Measurements from ENCODE around the gene HRH1.
A peak's percentile ranks its signal among the peaks of the same experiment; 100 is the strongest.

HRH1 gene

DNA sequence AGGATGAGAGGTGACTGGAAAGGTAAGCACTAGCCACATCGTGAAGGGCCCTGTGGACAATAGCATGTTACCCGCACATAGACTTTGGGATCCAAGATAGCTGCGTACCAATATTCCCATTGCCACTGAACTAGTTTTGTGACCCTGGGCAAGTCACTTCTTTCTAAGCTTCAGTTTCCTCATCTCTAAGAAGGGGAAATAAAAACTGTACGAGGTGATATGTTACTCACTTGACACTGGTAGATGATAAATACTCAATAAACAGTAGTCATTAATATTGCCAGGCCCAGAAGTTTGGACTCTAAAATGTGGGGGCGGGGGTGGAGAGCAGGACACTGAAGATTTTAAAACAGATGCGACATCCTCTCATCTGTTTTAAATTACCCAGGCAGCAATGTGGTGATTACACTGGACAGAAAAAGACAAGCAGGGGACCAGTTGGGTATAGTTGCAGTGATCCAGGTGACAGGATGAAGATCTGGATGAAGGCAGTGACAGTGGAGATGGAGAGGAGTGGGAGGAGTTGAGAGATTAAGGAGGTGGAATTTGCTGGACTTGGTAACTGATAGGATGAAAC is 120.4 kb downstream of the HRH1 start:
- H3K9ac ChIP-seq, result no peak overlapping the region
- H3K79me2 ChIP-seq (ENCODE audit: insufficient read depth, low read depth), result peaks cover 23% of the 10 kb centered on the region
- no peak overlapping the region for H2AFZ ChIP-seq (ENCODE audit: low read depth)
- H3K27me3 ChIP-seq (ENCODE audit: insufficient read depth, low read depth), result no peaks in the 10 kb centered on the region
- no peaks in the 10 kb centered on the region for H3K36me3 ChIP-seq (ENCODE audit: insufficient read depth)
- no peaks in the 10 kb centered on the region for H4K20me1 ChIP-seq (ENCODE audit: insufficient read depth)
- H3K4me1 ChIP-seq (ENCODE audit: low read depth, poor library complexity, severe bottlenecking), result peaks cover 6% of the 10 kb centered on the region
- H3K4me2 ChIP-seq, result no peak overlapping the region
- no peak overlapping the region for H3K4me3 ChIP-seq (IDR thresholded peaks at IDR 0.05; ENCODE audit: insufficient read depth, low read depth, low read length)
- no peak overlapping the region for H3K27ac ChIP-seq
- TF ChIP-seq, protein P1, sequence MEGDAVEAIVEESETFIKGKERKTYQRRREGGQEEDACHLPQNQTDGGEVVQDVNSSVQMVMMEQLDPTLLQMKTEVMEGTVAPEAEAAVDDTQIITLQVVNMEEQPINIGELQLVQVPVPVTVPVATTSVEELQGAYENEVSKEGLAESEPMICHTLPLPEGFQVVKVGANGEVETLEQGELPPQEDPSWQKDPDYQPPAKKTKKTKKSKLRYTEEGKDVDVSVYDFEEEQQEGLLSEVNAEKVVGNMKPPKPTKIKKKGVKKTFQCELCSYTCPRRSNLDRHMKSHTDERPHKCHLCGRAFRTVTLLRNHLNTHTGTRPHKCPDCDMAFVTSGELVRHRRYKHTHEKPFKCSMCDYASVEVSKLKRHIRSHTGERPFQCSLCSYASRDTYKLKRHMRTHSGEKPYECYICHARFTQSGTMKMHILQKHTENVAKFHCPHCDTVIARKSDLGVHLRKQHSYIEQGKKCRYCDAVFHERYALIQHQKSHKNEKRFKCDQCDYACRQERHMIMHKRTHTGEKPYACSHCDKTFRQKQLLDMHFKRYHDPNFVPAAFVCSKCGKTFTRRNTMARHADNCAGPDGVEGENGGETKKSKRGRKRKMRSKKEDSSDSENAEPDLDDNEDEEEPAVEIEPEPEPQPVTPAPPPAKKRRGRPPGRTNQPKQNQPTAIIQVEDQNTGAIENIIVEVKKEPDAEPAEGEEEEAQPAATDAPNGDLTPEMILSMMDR (conservative IDR thresholded peaks at IDR 0.05; ENCODE audit: low read depth, low read length), result no peak

DNA sequence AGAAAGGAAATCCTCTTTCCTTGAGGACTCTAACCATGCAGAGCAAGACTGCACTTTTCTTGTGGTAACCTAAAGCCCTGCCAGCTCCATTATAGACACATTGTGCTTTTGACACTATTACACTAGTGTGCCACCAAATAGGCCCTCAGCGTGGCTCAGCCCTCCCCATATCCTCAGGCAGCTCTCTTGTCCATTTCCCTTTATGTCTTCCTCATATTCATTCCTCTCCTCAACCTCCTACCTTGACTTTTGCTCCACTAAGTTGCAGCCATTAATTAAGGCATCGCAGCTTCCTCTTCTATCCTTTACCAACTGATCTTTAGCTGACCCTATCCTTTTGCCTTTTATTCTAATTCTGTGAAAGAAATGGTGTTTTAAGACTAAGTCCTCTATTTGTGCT is 121.6 kb downstream of the HRH1 start:
- peaks cover 12% of the 10 kb centered on the region for H3K4me1 ChIP-seq (ENCODE audit: low read depth, poor library complexity, severe bottlenecking)
- no peaks in the 10 kb centered on the region for H3K36me3 ChIP-seq (ENCODE audit: insufficient read depth)
- H3K9ac ChIP-seq, result no peak overlapping the region
- no peak overlapping the region for H3K4me3 ChIP-seq (IDR thresholded peaks at IDR 0.05; ENCODE audit: insufficient read depth, low read depth, low read length)
- no peak overlapping the region for H3K4me2 ChIP-seq
- H4K20me1 ChIP-seq (ENCODE audit: insufficient read depth), result no peaks in the 10 kb centered on the region
- no peak overlapping the region for H3K27ac ChIP-seq
- H2AFZ ChIP-seq (ENCODE audit: low read depth), result no peak overlapping the region
- TF ChIP-seq, protein P1 (conservative IDR thresholded peaks at IDR 0.05; ENCODE audit: low read depth, low read length), result no peak
- peaks cover 23% of the 10 kb centered on the region for H3K79me2 ChIP-seq (ENCODE audit: insufficient read depth, low read depth)
- no peaks in the 10 kb centered on the region for H3K27me3 ChIP-seq (ENCODE audit: insufficient read depth, low read depth)

DNA sequence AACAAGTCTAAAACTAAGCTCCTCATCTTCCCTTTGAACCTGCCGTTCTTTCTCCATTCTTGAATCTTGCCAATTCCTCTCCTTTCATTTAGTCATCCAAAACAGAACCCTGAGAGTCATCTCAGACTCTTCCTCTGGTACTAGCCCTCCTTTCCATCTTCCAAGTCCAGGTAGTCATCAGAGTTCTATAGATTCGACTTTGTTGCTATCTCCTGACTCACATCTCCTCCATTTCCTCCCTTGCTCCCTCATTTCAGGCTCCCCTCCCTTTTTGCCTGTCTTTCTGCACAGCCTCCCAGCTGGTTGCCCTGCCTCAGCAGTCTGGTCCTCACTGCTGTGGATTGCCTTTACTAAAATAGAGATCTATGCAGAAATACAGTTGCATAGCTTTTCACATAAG is 122.6 kb downstream of the HRH1 start:
- H3K27ac ChIP-seq, result no peak overlapping the region
- H3K27me3 ChIP-seq (ENCODE audit: insufficient read depth, low read depth), result no peaks in the 10 kb centered on the region
- no peak overlapping the region for H2AFZ ChIP-seq (ENCODE audit: low read depth)
- H3K4me2 ChIP-seq, result no peak overlapping the region
- H3K79me2 ChIP-seq (ENCODE audit: insufficient read depth, low read depth), result peaks cover 23% of the 10 kb centered on the region
- no peaks in the 10 kb centered on the region for H3K36me3 ChIP-seq (ENCODE audit: insufficient read depth)
- H3K4me1 ChIP-seq (ENCODE audit: low read depth, poor library complexity, severe bottlenecking), result peaks cover 22% of the 10 kb centered on the region
- no peak overlapping the region for H3K9ac ChIP-seq
- no peaks in the 10 kb centered on the region for H4K20me1 ChIP-seq (ENCODE audit: insufficient read depth)
- no peak overlapping the region for H3K4me3 ChIP-seq (IDR thresholded peaks at IDR 0.05; ENCODE audit: insufficient read depth, low read depth, low read length)
- TF ChIP-seq, protein P1 (conservative IDR thresholded peaks at IDR 0.05; ENCODE audit: low read depth, low read length), result no peak

DNA sequence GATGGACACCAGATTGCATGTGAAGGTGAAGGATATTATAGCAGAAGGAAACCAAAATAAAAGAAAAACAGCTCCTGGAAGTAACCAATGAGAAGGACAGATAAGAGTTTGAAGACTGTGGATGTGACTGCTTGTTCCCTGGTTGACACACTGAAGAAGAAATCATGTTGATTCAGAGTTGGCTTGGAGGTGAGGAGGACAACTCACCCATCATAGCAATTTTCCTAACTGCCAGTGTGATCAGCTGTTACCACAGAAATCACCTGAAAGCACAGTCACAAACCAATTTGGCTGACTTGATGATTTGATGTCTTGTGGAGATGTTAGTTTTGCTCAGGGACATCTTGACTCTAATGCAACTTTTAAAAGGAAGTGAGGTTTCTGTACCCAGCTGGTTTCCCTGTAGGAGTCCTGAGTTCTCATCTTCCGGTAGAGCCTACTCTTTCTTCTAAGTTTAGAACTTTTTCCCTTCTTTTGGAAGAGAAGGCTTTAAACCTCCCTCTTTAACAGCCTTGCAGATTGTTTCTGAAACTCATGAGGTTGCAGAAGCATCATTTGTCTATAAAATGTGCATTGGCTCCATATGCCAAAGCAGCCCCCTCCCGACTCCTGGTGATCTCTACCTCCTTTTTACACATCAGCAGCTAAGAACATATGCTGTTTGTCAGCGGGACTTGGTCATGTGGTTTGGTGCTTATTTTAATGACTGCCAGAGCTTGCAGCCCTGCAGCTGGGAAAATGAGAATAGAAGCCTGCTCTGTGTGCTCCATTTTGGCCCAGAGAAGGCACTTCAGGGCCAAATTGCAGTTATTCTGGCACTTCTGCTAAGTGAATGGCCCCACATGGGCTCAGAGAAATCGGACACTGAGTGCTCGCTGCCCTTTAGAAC is 128.2 kb downstream of the HRH1 start:
- H3K4me1 ChIP-seq (ENCODE audit: low read depth, poor library complexity, severe bottlenecking), result peaks cover 43% of the 10 kb centered on the region
- peaks cover 13% of the 10 kb centered on the region; the same call in 1 of the 2 replicates for H3K79me2 ChIP-seq (ENCODE audit: insufficient read depth, low read depth)
- H4K20me1 ChIP-seq (ENCODE audit: insufficient read depth), result no peaks in the 10 kb centered on the region
- TF ChIP-seq, protein P1 (conservative IDR thresholded peaks at IDR 0.05; ENCODE audit: low read depth, low read length), result no peak
- H3K36me3 ChIP-seq (ENCODE audit: insufficient read depth), result no peaks in the 10 kb centered on the region
- peak overlapping the region; percentile 12; the same call in 1 of the 2 replicates for H3K9ac ChIP-seq
- no peaks in the 10 kb centered on the region for H3K27me3 ChIP-seq (ENCODE audit: insufficient read depth, low read depth)
- peak overlapping the region; percentile 72 for H3K27ac ChIP-seq
- no peak overlapping the region for H2AFZ ChIP-seq (ENCODE audit: low read depth)
- H3K4me2 ChIP-seq, result peak overlapping the region; percentile 54
- H3K4me3 ChIP-seq (IDR thresholded peaks at IDR 0.05; ENCODE audit: insufficient read depth, low read depth, low read length), result no peak overlapping the region
